Smooth muscle cell of trachea (primary cell): ENCODE data around the gene FBXW12. TPM values are rescaled to one million over a fixed set of nuclear protein-coding genes. Genes with fewer than 3 reads are reported as not detected.

Source experiments
- total RNA-seq: library from RNA; depleted of rRNA; stranded (reverse); fragments of >200 nt; gene quantifications from 2 replicates; pipeline ENCODE4 v1.2.1, GENCODE V29; 2014

The FBXW12 gene, protein sequence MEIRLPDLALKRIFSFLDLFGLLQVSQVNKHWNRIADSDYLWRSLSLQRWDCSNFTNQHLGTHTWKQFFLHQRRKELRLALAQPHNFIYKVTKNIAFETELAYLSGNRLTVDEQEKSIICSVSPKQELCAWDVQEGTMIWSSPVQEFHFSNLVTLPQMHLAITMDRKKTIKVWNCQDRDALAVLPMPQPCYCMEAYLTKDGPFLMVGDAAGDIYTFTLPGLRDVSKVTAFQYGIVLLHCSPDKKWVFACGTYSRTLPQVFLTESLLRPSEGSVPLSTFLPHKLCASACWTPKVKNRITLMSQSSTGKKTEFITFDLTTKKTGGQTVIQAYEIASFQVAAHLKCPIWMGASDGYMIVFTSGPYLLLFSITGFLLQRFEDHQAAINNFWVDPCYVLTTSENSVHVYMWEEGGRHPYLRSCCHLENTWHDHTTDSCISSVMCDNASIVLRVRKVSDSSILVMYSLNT
- total RNA-seq: 0.15 TPM in 1 of 2 replicates, not detected in the other

DNA sequence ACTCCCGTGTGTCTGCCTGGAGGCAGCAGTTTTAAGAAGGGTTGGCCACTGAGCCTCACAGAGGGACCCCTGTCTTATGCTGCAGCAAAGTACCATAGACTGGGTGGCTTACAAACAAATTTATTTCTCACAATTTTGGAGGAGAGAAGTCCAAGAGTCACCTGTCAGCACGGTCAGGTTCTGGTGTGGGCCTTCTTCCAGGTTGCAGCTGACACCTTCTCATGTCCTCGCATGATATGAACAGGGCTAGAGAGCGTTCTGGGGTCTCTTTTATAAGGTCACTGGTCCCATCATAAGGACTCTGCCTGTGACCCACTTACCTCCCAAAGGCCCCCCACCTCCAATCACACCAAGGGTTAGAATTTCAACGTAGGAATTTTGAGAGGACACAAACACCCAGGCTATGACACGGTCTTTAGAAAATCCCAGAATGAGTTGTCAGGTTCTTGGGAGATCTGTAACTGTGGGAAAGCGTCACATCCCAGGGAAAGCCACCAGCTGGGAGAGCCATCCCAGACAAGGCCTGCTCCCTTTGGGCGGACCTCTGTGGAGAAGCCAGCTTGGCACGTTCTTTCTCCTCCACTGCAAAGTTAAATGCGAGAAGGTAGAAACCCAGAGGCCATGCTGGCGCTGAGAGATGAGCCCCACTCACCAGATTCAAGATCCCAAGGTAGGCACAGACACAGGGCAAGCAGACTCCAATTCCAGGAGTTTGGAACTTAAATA lies at the start of gene FBXW12:
Gene FBXW12, plus strand, starts transcription at position 569 of the 726 bp plus-strand sequence. CDS start 549 bp downstream, outside the sequence.

DNA sequence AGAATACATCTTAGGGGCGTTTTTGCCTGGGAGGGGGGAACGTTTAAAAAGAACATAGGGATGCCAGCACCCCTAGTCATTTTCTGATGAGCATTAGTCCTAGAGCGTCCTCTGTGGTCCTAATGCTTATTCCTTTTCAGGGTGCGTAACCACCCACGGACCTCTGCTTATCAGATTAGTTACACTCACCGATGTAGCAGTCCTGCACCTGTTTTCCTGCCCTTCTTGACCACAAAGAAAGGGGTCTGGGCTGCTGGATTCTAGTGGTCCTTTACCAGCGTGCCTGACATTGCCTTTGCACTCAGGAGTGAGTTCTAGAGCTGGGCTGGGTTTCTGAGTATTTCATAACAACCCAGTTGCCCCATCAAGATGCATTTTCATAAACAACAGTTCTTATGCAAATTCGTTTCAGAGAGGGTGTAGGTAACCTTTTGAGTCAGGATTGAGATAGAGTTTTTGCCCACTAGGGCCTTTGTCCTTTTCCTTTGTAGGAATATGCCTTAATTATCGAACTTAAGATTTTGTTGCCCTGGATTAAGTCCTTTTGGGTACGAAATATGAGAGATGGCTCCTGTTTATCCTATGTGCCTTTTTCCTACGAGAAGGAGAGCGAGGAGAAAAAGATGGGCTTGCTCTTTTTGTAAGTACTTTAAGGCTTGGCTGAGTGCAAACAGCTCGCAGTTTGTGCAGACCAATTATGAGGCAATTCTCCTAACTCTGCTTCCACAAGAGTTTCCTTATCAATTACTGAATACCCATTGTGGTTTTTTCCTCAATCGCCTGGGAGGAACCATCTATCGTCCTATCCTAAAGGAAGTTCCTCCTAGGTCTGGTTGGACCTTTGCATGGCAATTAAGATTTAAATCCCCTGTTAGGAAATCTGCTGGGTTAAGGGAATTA lies 38.4 kb upstream of the FBXW12 start, which contains the start of gene SPINK8:
Gene SPINK8, minus strand, starts transcription at position 316 of the 900 bp plus-strand sequence. CDS start 5,320 bp downstream, outside the sequence.

DNA sequence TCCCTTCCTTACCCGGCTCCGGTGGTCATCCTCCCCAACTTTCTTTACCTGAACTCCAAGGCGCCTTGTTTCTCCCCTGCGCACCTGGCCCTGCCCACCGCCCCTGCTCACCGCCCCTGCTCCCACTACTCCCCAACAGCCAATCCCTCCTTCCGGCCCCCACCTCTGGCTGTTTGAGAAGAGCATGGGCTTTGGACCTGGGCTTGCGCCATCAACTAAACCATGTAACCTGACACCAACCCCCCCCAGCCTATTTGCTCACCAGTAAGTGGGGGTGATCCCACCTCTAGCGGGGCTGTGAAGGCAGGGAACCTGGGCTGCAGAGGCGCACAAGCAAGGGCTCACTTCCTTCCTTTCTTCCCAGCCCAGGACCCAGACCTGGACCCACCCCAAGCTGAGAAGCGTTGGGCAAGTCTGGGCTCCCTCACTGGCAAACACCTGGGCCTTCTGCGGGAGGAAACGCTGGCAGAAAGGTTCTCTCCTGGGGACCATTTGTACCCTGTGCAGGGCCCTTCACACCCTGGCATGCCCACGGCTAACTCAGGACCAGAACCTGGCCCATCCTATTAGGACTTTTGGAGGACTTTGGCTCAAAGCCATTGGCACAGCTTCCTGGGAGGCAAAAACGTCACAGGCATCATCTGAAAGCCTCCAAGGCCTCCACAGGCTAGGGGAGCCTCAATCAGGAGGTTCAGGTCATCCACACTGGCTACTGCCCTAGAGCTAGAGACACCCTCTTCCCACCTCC lies 58.1 kb downstream of the FBXW12 start, which contains the start of gene PLXNB1:
Gene PLXNB1, minus strand, starts transcription at position 127 of the 748 bp plus-strand sequence. CDS start 5,475 bp downstream, outside the sequence.

DNA sequence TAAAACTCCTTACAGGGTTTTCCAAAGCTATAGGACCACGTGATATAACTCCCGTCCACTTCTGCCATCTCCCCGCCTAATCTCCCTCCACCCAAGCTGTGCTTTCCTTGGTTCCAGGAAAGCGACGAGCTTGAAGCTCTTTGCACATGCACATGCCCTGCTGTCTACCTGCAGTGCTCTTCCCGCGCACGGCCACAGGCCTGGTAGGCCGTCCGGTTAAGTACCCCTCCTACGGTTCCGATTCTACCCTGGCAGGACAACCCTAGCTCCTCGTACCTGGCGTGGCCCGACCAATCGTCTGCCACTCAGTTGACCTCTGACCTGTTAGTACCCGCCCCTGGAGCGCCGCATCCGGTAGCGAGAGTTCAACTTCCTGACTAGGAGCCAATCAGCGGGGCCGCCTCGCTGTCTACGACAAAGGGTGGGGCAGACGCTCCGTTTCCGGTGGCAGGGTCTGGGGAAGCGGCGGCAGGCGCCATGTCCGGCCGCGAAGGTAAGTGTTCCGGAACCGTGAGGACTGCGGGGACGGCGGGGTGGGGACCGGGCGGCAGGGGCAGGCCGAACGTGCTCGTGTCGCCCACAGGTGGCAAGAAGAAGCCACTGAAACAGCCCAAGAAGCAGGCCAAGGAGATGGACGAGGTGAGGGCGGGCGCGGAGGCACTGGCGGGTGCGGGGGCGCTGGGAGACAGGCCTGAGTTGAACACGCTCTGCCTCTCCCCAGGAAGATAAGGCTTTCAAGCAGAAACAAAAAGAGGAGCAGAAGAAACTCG lies 68.0 kb downstream of the FBXW12 start, which contains the start of the genes CCDC51 and TMA7:
Gene CCDC51, minus strand, starts transcription at position 300 of the 770 bp plus-strand sequence. CDS start 4,991 bp downstream, outside the sequence.
Gene TMA7, plus strand, starts transcription at position 438 of the 770 bp plus-strand sequence. Its CDS starts 40 bp downstream, at position 478.

Other genes with a start within 250 kb of the FBXW12 start
- 1.3 and 2.6 TPM in 2 replicates for gene CDC25A, start 183.8 kb upstream of the FBXW12 start, total RNA-seq
- gene CAMP, start 148.7 kb upstream of the FBXW12 start, total RNA-seq: not detected in 2 replicates
- 4.8 and 5.1 TPM in 2 replicates for gene ZNF589, start 131.1 kb upstream of the FBXW12 start, total RNA-seq
- 37.4 and 40.0 TPM in 2 replicates for gene NME6, start 70.9 kb upstream of the FBXW12 start, total RNA-seq
- not detected in 2 replicates for gene SPINK8, start 38.6 kb upstream of the FBXW12 start, total RNA-seq
- gene PLXNB1, start 57.9 kb downstream of the FBXW12 start, total RNA-seq: 41.3 and 76.4 TPM in 2 replicates
- 40.0 and 42.8 TPM in 2 replicates for gene CCDC51, start 67.9 kb downstream of the FBXW12 start, total RNA-seq
- 178 and 359 TPM in 2 replicates for gene TMA7, start 68.0 kb downstream of the FBXW12 start, total RNA-seq
- gene ATRIP, start 74.5 kb downstream of the FBXW12 start, total RNA-seq: 5.7 and 6.6 TPM in 2 replicates
- gene SHISA5, start 132.0 kb downstream of the FBXW12 start, total RNA-seq: 107 and 177 TPM in 2 replicates
- gene PFKFB4, start 184.6 kb downstream of the FBXW12 start, total RNA-seq: 10.0 and 12.2 TPM in 2 replicates
- 1.2 and 1.3 TPM in 2 replicates for gene UCN2, start 191.6 kb downstream of the FBXW12 start, total RNA-seq
- gene COL7A1, start 223.1 kb downstream of the FBXW12 start, total RNA-seq: 22.5 and 52.6 TPM in 2 replicates
- 358 and 469 TPM in 2 replicates for gene UQCRC1, start 237.4 kb downstream of the FBXW12 start, total RNA-seq
- not detected in 2 replicates for gene TMEM89, start 249.6 kb downstream of the FBXW12 start, total RNA-seq